ENCODE measurements around the gene GNLY. TPM values are rescaled to one million over a fixed set of nuclear protein-coding genes. Genes with fewer than 3 reads are reported as not detected.

The GNLY gene
- total RNA-seq, 1 experiment from 2014 or later, result not detected

GRCh38 chr2:85705680-85706039 lies 11.5 kb downstream of the GNLY start:
- peaks cover 11% of the 10 kb centered on the region for H3K4me1 ChIP-seq (ENCODE audit: low read length)
- no peak overlapping the region for H2AFZ ChIP-seq (ENCODE audit: low read length)
- DNase-seq, result no peak
- H3K9me2 ChIP-seq (replicated peaks; ENCODE audit: insufficient read depth, low read length), result no peaks in the 10 kb centered on the region
- no peaks in the 10 kb centered on the region for H4K20me1 ChIP-seq (ENCODE audit: insufficient read depth, low read depth, low read length)
- no peaks in the 10 kb centered on the region for H3K79me2 ChIP-seq (ENCODE audit: low read length)
- H3K9me3 ChIP-seq (ENCODE audit: low read length), result no peaks in the 10 kb centered on the region
- no peak overlapping the region for H3K4me2 ChIP-seq (ENCODE audit: low read depth, low read length, poor library complexity, severe bottlenecking)
- no peak overlapping the region for H3K9ac ChIP-seq (ENCODE audit: low read length)
- no peak overlapping the region for H3K4me3 ChIP-seq (ENCODE audit: low read length)
- no peak overlapping the region for H3K27ac ChIP-seq (ENCODE audit: low read length)
- H3K36me3 ChIP-seq (ENCODE audit: insufficient read depth, low read length), result no peaks in the 10 kb centered on the region
- no peaks in the 10 kb centered on the region for H3K27me3 ChIP-seq (ENCODE audit: low read length)

- Histone ChIP-seq H3K79me2 (ENCODE audit: low read length) (no peaks in the 10 kb centered on the region), H3K4me3 (ENCODE audit: low read length) (no peak overlapping the region), H3K4me1 (ENCODE audit: low read length) (peaks cover 11% of the 10 kb centered on the region), H3K9me2 (replicated peaks; ENCODE audit: insufficient read depth, low read length) (no peaks in the 10 kb centered on the region), H4K20me1 (ENCODE audit: insufficient read depth, low read depth, low read length) (no peaks in the 10 kb centered on the region), H3K27ac (ENCODE audit: low read length) (no peak overlapping the region), H3K36me3 (ENCODE audit: insufficient read depth, low read length) (no peaks in the 10 kb centered on the region), H3K9me3 (ENCODE audit: low read length) (no peaks in the 10 kb centered on the region), H3K4me2 (ENCODE audit: low read depth, low read length, poor library complexity, severe bottlenecking) (no peak overlapping the region), H2AFZ (ENCODE audit: low read length) (no peak overlapping the region), H3K27me3 (ENCODE audit: low read length) (no peaks in the 10 kb centered on the region), H3K9ac (ENCODE audit: low read length) (no peak overlapping the region)
- DNase-seq, result no peak
These were observed 11.9 kb downstream of the GNLY start for GRCh38 chr2:85706063-85706462.

GRCh38 chr2:85706599-85707296 lies 12.6 kb downstream of the GNLY start:
- Histone ChIP-seq H3K9me2 (replicated peaks; ENCODE audit: insufficient read depth, low read length) (no peaks in the 10 kb centered on the region), H3K4me2 (ENCODE audit: low read depth, low read length, poor library complexity, severe bottlenecking) (no peak overlapping the region), H2AFZ (ENCODE audit: low read length) (no peak overlapping the region), H3K9me3 (ENCODE audit: low read length) (no peaks in the 10 kb centered on the region), H3K27me3 (ENCODE audit: low read length) (no peaks in the 10 kb centered on the region), H3K79me2 (ENCODE audit: low read length) (no peaks in the 10 kb centered on the region), H4K20me1 (ENCODE audit: insufficient read depth, low read depth, low read length) (no peaks in the 10 kb centered on the region), H3K36me3 (ENCODE audit: insufficient read depth, low read length) (no peaks in the 10 kb centered on the region), H3K9ac (ENCODE audit: low read length) (no peak overlapping the region), H3K4me1 (ENCODE audit: low read length) (peaks cover 11% of the 10 kb centered on the region), H3K27ac (ENCODE audit: low read length) (no peak overlapping the region), H3K4me3 (ENCODE audit: low read length) (no peak overlapping the region)
- no peak for DNase-seq

GRCh38 chr2:85707304-85707703 lies 13.1 kb downstream of the GNLY start:
- H3K27ac ChIP-seq (ENCODE audit: low read length), result no peak overlapping the region
- H3K9ac ChIP-seq (ENCODE audit: low read length), result no peak overlapping the region
- H3K4me2 ChIP-seq (ENCODE audit: low read depth, low read length, poor library complexity, severe bottlenecking), result no peak overlapping the region
- no peaks in the 10 kb centered on the region for H3K36me3 ChIP-seq (ENCODE audit: insufficient read depth, low read length)
- no peaks in the 10 kb centered on the region for H3K9me2 ChIP-seq (replicated peaks; ENCODE audit: insufficient read depth, low read length)
- no peaks in the 10 kb centered on the region for H3K9me3 ChIP-seq (ENCODE audit: low read length)
- H3K27me3 ChIP-seq (ENCODE audit: low read length), result no peaks in the 10 kb centered on the region
- no peaks in the 10 kb centered on the region for H3K79me2 ChIP-seq (ENCODE audit: low read length)
- H3K4me3 ChIP-seq (ENCODE audit: low read length), result no peak overlapping the region
- DNase-seq, result peak; percentile 95
- peaks cover 11% of the 10 kb centered on the region for H3K4me1 ChIP-seq (ENCODE audit: low read length)
- H2AFZ ChIP-seq (ENCODE audit: low read length), result no peak overlapping the region
- no peaks in the 10 kb centered on the region for H4K20me1 ChIP-seq (ENCODE audit: insufficient read depth, low read depth, low read length)

GRCh38 chr2:85708641-85709040 lies 14.5 kb downstream of the GNLY start:
- Histone ChIP-seq H3K27me3 (ENCODE audit: low read length) (no peaks in the 10 kb centered on the region), H3K36me3 (ENCODE audit: insufficient read depth, low read length) (no peaks in the 10 kb centered on the region), H3K79me2 (ENCODE audit: low read length) (no peaks in the 10 kb centered on the region), H3K9ac (ENCODE audit: low read length) (no peak overlapping the region), H3K27ac (ENCODE audit: low read length) (no peak overlapping the region), H3K4me2 (ENCODE audit: low read depth, low read length, poor library complexity, severe bottlenecking) (no peak overlapping the region), H4K20me1 (ENCODE audit: insufficient read depth, low read depth, low read length) (no peaks in the 10 kb centered on the region), H3K4me1 (ENCODE audit: low read length) (peaks cover 11% of the 10 kb centered on the region), H3K9me3 (ENCODE audit: low read length) (no peaks in the 10 kb centered on the region), H2AFZ (ENCODE audit: low read length) (no peak overlapping the region), H3K9me2 (replicated peaks; ENCODE audit: insufficient read depth, low read length) (no peaks in the 10 kb centered on the region), H3K4me3 (ENCODE audit: low read length) (no peak overlapping the region)
- no peak for DNase-seq

GRCh38 chr2:85709401-85709811 lies 15.2 kb downstream of the GNLY start:
- no peak overlapping the region for H2AFZ ChIP-seq (ENCODE audit: low read length)
- no peak overlapping the region for H3K4me3 ChIP-seq (ENCODE audit: low read length)
- DNase-seq, result no peak
- H3K27ac ChIP-seq (ENCODE audit: low read length), result no peak overlapping the region
- no peak overlapping the region for H3K4me2 ChIP-seq (ENCODE audit: low read depth, low read length, poor library complexity, severe bottlenecking)
- no peaks in the 10 kb centered on the region for H3K9me2 ChIP-seq (replicated peaks; ENCODE audit: insufficient read depth, low read length)
- no peak overlapping the region for H3K9ac ChIP-seq (ENCODE audit: low read length)
- no peaks in the 10 kb centered on the region for H3K27me3 ChIP-seq (ENCODE audit: low read length)
- H4K20me1 ChIP-seq (ENCODE audit: insufficient read depth, low read depth, low read length), result no peaks in the 10 kb centered on the region
- no peaks in the 10 kb centered on the region for H3K36me3 ChIP-seq (ENCODE audit: insufficient read depth, low read length)
- no peaks in the 10 kb centered on the region for H3K9me3 ChIP-seq (ENCODE audit: low read length)
- peaks cover 10% of the 10 kb centered on the region for H3K4me1 ChIP-seq (ENCODE audit: low read length)
- H3K79me2 ChIP-seq (ENCODE audit: low read length), result no peaks in the 10 kb centered on the region

GRCh38 chr2:85710687-85711577 lies 16.8 kb downstream of the GNLY start:
- Histone ChIP-seq H3K4me3 (ENCODE audit: low read length) (no peak overlapping the region), H3K27ac (ENCODE audit: low read length) (no peak overlapping the region), H3K9me3 (ENCODE audit: low read length) (no peaks in the 10 kb centered on the region), H3K36me3 (ENCODE audit: insufficient read depth, low read length) (no peaks in the 10 kb centered on the region), H3K4me1 (ENCODE audit: low read length) (no peaks in the 10 kb centered on the region), H3K9ac (ENCODE audit: low read length) (no peak overlapping the region), H3K4me2 (ENCODE audit: low read depth, low read length, poor library complexity, severe bottlenecking) (no peak overlapping the region), H4K20me1 (ENCODE audit: insufficient read depth, low read depth, low read length) (no peaks in the 10 kb centered on the region), H3K79me2 (ENCODE audit: low read length) (no peaks in the 10 kb centered on the region), H3K27me3 (ENCODE audit: low read length) (no peaks in the 10 kb centered on the region), H3K9me2 (replicated peaks; ENCODE audit: insufficient read depth, low read length) (no peaks in the 10 kb centered on the region), H2AFZ (ENCODE audit: low read length) (no peak overlapping the region)
- no peak for DNase-seq

- no peak for DNase-seq
- Histone ChIP-seq H3K4me3 (ENCODE audit: low read length) (no peak overlapping the region), H3K4me1 (ENCODE audit: low read length) (no peaks in the 10 kb centered on the region), H3K9ac (ENCODE audit: low read length) (no peak overlapping the region), H3K9me2 (replicated peaks; ENCODE audit: insufficient read depth, low read length) (no peaks in the 10 kb centered on the region), H3K27me3 (ENCODE audit: low read length) (no peaks in the 10 kb centered on the region), H3K9me3 (ENCODE audit: low read length) (no peaks in the 10 kb centered on the region), H4K20me1 (ENCODE audit: insufficient read depth, low read depth, low read length) (no peaks in the 10 kb centered on the region), H3K27ac (ENCODE audit: low read length) (no peak overlapping the region), H3K36me3 (ENCODE audit: insufficient read depth, low read length) (no peaks in the 10 kb centered on the region), H2AFZ (ENCODE audit: low read length) (no peak overlapping the region), H3K79me2 (ENCODE audit: low read length) (no peaks in the 10 kb centered on the region), H3K4me2 (ENCODE audit: low read depth, low read length, poor library complexity, severe bottlenecking) (no peak overlapping the region)
These were observed 17.5 kb downstream of the GNLY start for GRCh38 chr2:85711578-85712060.
